Measurements from ENCODE around the gene WWP2.
"Not testable (repeated sequence)": the region's sequence is repeated elsewhere in the genome, so short reads cannot be mapped to it uniquely, and the experiment has no call there.

WWP2 gene

DNA sequence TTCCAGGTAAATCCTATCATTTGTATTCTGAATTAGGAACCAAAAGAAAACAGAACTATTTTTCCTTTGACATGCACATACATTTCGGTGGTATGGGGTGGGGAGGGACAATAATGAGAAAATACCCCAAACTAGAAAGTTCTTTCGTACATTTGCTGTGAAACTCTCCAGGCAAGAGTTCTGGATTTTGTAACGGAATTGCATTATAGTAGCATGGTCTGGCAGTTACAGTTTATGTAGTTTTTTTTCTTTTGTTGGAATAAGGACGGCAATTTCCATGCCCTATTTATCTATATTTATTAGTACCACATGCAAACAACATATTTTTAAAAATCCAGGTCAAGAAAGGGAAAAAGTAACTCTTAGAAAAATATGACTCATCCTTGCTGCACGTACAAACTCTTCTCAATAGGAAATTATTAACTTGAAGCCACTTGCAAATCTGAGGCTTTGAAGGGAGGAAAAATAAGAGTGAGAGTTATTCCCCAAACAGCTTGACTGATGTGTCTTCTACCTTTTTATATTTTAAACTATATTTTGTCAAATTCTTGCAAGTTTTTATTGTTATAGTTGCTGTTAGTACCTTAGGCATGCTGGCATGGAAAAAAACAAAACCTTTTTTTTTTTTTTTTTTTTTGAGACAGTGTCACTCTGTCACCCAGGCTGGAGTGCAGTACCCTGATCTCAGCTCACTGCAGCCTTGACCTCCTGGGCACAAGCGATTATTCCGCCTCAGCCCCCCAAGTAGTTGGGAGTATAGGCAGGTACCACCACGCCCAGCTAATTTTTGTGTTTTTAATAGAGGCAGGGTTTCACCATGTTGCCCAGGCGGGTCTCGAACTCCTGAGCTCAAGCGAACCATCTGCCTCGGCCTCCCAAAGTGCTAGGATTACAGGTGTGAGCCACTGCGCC lies 69.3 kb downstream of the WWP2 start:
- FAIRE-seq: no peak

DNA sequence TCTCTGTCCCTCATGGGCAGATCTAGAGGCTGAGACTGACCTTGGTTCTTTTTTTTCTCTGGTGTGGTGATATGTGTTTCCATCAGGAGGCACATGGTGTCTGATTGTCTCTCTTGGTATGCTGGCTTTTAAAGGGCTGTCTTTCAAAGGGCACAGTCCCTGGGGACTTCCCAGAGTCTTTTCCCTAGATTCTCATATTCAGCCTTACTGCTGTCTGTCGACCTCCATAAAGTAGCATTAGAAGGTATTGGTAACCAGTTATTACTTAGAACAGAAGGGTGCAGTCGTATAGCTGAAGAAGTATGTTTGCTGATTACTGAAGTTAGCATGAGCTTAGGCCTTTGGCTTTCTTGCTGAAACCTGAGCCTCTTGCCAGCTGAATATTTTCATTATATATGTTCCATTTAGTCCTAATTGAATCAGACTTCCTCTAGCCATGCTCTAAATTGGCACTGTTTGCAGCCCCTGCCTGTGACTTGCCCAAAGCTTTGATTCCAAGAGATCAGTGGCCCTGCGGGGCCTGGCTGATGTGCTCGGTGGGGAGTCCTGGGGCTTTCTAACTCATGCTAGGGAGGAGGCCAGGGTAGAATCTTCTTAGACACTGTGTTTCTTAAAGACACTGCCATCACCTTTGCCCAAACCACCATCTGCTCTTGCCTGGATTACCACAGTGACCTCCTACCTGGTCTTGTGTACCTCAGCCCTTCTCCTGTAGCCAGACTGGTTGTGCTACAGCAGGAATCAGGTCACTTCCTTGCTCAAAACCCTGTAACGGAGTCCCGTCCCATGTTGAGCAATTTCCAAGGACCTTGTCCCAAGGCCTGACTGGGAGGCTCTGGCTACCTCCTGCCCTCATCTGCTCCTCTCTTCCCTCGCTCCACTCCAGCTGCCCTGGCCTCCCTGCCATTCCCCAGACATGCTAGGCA lies 71.5 kb downstream of the WWP2 start:
- no peak for FAIRE-seq

DNA sequence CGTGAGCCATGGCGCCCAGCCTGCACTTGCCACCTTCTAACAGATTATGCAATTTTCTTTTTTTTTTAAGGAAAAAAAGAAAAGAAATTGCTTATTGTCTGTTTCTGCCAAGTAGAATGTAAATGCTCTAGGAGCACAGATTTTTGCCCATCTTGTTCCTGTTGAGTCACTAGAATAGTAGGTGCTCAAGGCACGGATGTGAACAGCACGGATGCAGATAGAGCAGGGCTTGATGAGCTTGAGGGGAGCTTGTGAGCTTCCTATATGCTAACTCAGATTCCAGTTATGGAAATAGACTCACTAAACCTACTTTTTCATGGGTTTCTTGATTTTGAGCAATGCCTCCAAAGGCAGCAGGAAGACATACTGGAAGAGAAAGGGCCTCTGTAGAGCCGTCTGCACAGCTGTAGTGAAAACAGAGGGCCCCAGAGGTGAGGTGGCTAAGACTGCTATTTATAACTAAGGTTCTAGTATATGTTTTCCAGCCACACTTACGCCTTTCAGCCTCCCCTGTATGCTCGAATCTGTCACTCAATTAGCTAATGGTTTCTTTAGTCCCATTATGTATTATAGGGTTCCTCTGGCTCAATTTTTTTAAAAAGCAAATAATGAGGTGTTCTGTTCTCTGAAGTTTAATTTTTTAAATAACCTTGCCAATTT lies 72.8 kb downstream of the WWP2 start:
- FAIRE-seq: no peak

DNA sequence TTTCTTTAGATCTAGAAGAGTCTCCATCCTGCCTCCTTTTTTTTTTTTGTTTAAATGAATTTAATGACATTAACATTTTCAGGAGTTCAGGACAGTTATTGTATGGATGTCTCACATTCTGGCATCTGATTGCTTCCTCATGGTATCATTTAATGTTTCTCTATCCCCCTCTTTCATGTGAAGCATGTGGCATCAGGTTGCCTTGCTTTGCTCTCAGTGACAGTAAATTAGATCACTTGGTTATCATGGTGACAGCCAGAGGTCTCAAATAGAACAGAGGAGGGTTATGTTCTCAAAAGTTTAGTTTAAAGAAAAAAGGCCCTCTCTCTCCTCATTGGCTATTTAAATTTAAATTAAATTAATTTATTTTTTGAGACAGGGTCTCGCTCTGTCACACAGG lies 74.1 kb downstream of the WWP2 start:
- no peak for FAIRE-seq

GRCh38 chr16:69837380-69837779 lies 75.2 kb downstream of the WWP2 start:
- FAIRE-seq: no peak

- FAIRE-seq: no peak
Observed at GRCh38 chr16:69838489-69838888, 76.4 kb downstream of the WWP2 start.

- FAIRE-seq: no peak
Observed at GRCh38 chr16:69839240-69839688, 77.1 kb downstream of the WWP2 start.

DNA sequence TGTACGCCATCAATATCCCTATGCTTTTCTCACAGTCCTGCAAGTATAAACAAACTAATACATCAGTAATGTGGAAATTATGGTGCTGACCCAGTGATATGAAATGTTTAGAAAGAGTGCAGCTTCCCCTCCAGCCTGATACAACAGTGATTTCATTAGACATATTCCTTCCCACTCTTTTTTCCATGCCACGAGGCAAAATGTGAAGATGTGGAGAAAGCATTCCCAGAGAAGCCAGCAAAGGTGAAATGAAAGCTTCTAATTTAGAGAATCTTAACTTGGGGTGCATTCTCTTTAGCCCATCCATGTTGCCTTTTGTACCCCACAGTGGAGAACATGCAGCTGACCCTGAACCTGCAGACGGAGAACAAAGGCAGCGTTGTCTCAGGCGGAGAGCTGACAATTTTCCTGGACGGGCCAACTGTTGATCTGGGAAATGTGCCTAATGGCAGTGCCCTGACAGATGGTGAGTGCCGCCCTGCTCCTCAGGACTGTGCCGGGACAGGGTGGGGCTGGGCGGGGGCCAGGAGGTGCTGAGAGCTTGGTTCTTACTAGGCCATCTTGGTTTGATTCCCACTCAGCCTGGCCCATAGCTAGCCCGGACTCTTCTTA lies 77.8 kb downstream of the WWP2 start:
- no peak for FAIRE-seq

DNA sequence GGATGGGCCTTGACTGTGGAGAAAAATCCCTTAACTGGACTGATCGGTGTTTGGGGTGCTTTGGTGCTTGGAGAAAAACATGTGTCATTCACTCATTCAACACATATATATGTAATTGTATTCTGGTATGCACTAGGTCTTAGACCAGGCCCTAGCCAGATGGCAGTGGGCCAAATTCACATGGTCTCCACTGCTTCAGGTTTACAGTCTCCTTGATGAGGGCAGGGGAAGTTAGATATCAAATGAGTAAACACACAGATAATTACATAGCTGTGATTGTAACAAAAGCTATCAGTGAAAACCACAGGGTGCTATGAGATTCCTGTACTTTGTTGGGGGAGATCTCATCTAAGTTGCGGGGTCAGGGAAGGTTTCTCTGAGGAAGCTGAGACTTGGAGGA lies 78.8 kb downstream of the WWP2 start:
- FAIRE-seq: no peak

DNA sequence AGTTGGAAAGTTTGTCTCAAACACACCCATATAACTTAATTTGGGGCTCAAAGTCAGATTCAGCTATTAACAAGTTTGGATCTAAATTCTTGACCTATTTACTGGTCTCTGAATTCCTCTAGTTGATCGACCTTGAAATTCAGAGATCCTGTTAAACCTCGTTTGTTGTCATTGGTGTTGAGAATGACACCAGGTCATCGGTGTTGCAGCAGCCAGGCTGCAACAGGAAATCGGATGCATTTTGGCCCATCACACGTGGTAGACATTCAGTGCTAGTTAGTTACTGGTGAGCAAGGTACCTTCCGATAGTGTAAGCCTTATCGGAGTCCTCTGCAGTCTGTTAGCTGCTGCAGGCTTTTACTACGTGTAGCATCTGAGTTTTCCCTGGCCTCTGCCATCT lies 82.3 kb downstream of the WWP2 start:
- FAIRE-seq: no peak

- no peak for FAIRE-seq
Observed at GRCh38 chr16:69845181-69845580, 83.0 kb downstream of the WWP2 start.

DNA sequence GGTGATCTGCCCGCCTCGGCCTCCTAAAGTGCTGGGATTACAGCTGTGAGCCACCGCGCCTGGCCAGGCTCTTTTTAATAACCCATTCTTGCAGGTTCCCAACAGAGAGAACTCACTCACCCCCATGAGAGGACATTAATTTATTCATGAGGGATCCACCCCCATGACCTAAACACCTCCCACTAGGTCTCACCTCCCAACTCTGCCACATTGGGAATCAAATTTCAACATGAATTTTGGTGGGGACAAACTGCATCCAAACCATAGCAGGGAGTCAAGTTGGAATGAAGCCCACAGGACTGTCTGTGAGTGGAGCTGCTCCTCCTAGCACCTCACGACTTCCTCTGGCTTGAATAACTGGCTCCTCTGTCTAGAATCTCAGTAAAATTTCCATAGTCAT lies 85.5 kb downstream of the WWP2 start:
- FAIRE-seq: no peak

DNA sequence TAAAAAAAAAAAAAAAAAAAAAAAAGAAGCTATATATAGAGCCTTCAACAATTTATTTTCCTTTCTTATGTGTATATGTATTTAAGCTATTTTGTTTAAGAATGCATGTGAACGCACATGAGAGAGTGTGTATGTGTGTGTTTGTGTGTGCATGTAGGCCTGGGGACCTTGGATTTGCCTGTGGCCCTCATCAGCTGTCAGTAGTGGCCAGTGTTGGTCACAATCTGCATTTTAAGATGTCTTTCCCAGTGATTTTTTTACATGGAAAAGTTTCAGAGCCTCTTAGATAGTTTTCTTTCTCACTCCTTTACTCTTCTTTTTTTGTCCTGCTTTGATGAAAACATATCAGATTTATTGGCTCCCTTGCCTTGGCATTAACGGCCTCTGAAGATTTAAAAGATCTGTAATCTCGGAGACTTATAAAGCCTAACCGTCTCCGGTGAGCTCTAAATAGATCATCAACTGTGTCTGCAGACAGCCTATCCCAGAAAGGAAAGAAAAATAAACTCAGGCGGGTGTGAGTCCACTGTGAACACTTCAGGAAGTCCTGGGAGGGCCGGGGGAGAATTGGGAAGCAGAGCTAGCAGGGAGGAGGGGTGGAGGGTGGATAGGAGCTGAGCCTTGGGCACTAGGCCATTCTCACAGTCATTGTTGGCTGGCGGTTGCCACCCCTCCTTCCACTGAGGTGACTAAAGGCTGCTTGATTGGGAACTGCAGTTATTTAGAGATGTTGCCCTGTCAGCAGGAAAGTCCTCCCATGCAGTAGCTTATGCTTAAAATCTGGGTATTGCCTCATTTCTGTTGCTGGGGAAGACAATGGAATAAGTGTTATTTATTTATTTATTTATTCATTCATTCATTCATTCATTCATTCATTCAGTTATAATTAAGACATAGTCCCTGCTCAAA lies 86.8 kb downstream of the WWP2 start:
- no peak for FAIRE-seq

- no peak for FAIRE-seq
Observed at GRCh38 chr16:69851491-69852240, 89.5 kb downstream of the WWP2 start.

DNA sequence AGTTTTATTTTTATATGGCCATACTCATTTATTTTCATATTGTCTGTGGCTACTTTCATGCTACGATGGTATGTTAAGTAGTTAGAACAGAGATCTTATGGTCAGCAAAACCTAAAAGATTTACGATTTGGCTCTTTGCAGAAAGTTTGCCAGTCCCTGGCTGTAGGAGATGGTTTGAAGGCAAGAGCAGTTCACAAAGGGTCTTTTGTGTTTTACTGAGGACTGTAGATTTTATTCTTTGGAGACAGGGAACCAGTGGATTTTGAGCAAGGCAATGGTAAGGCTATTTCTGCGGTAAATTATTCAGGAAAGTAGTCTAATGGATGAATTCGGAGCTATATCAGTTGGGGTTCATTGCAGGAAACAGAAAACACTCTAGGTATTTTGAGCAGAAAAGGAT lies 90.7 kb downstream of the WWP2 start:
- no peak for FAIRE-seq

DNA sequence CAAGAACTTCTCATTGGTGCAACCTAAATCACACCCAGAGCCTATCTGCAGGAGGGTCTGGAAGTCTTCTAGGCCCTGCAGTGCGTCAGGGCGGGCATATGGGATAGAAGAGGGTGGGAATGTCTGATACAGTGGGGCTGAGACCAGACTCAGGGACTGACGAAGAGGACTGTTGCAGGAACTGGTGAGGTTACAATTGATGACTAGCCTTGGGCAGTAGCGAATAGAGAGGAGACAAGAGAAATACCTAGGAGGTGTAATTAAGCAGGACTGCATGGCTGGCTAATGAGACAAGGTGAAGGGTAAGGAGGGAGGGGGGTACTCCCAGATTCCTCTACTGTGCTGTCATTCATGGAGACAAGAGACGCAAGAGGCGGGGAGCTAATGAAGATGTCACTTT lies 91.3 kb downstream of the WWP2 start:
- FAIRE-seq: no peak

DNA sequence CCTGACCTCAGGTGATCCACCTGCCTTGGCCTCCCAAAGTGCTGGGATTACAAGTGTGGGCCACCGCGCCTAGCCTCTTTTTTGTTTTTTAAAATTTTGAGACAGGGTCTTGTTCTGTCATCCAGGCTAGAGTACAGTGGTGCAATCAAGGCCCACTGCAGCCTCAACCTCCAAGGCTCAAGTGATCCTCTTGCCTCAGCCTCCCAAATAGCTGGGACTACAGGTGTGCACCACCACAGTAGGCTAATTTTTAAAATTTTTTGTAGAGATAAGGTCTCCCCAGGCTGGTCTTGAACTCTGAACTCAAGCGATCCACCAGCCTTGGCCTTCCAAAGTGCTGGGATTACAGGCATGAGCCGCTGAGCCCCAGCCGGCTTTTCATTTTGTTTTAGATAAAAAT lies 92.6 kb downstream of the WWP2 start:
- not testable (repeated sequence) for FAIRE-seq

GRCh38 chr16:69855592-69855991 lies 93.5 kb downstream of the WWP2 start:
- FAIRE-seq: no peak

DNA sequence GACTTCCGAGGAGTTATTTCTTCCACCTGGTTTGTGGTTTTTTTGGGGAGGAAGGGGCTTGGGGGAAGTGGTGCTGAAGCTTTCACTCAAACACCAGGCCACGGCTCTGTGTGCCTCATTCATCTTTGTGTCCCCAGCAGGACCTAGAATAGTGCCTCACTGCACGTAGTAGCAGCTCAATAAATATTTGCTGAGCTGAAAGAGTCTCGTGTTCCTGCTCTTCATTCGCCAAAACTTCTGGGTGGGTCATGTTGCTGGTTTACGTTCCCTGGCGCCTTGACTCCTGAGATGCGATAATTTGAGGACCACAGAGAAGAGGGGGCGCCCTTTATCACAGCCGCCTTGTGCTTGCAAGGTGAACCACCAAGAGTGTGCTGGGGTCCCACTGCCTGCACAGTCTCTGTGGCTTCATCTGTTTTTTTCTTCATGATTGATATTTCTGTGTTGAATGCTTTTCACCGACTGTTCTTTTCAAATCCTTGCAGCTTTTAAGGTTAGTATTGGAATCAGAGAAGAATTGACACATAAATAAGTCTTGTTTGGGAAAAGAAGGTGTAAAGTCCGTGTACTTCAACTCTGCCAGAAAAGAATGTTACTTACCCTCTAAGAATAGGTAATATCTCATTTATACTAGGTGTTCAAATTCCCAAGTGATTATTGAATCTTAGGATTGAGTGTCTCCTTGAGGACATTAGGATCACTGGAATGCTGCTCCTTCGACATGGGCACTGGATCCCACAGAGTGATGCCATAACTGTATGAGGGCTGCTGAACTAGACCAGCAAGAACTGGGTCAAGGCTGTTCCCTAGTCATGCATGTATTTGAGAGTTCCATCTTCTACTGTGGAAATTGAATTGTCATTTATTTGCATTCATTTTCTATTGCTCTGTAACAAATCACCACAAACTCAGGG lies 96.3 kb downstream of the WWP2 start:
- FAIRE-seq: no peak

Data from colon (tissue), 2 donors.